Amniotic epithelial cell (primary cell): ENCODE measurements around the gene ASXL3.

ENCODE experiments used
- DNase-seq: peaks from one replicate; pipeline ENCODE4 v3.0.0-alpha.2; 2010; ENCODE audit warnings: low read depth

ASXL3 gene

GRCh38 chr18:33717339-33717738 is 139.3 kb downstream of the ASXL3 start:
- no peak for DNase-seq

- DNase-seq, result no peak
Measured at GRCh38 chr18:33720133-33720532, 142.1 kb downstream of the ASXL3 start.

- DNase-seq, result no peak
Measured at GRCh38 chr18:33729556-33729955, 151.5 kb downstream of the ASXL3 start.

- DNase-seq, result no peak
Measured at GRCh38 chr18:33733376-33733775, 155.4 kb downstream of the ASXL3 start.

- no peak for DNase-seq
Measured at GRCh38 chr18:33735428-33735827, 157.4 kb downstream of the ASXL3 start.

GRCh38 chr18:33741760-33742159 is 163.7 kb downstream of the ASXL3 start:
- no peak for DNase-seq

- no peak for DNase-seq
Measured at GRCh38 chr18:33744032-33744697, 166.1 kb downstream of the ASXL3 start.

GRCh38 chr18:33745151-33745795 is 167.3 kb downstream of the ASXL3 start:
- DNase-seq, result no peak

GRCh38 chr18:33745871-33746545 is 168.0 kb downstream of the ASXL3 start:
- DNase-seq, result no peak

- DNase-seq, result no peak
Measured at GRCh38 chr18:33749834-33750233, 171.8 kb downstream of the ASXL3 start.

GRCh38 chr18:33750366-33750765 is 172.3 kb downstream of the ASXL3 start:
- DNase-seq, result no peak

GRCh38 chr18:33751613-33752221 is 173.7 kb downstream of the ASXL3 start:
- DNase-seq, result peak; percentile 7

- no peak for DNase-seq
Measured at GRCh38 chr18:33755391-33755790, 177.4 kb downstream of the ASXL3 start.

- peak; percentile 76 for DNase-seq
Measured at GRCh38 chr18:33755931-33756560, 178.0 kb downstream of the ASXL3 start.

- DNase-seq, result no peak
Measured at GRCh38 chr18:33757037-33757436, 179.0 kb downstream of the ASXL3 start.

- peak; percentile 3 for DNase-seq
Measured at GRCh38 chr18:33761363-33761762, 183.3 kb downstream of the ASXL3 start.

- no peak for DNase-seq
Measured at GRCh38 chr18:33781429-33781828, 203.4 kb downstream of the ASXL3 start.
